Neural cell (in vitro differentiated cells): ENCODE measurements around the gene CYGB. TPM values are rescaled to one million over a fixed set of nuclear protein-coding genes. Genes with fewer than 3 reads are reported as not detected.

ENCODE experiments used
- H2AFZ ChIP-seq: fragments of 200-600, 300-800 bp; sonication (generic), shearing (Covaris generic); 2 replicates; pipeline ENCODE4 v1.6.0; 2014; ENCODE audit warnings: low read depth, mild to moderate bottlenecking, antibody characterized with exemption, low read length, moderate library complexity
- H3F3A ChIP-seq: fragments of 200-600 bp; shearing (Covaris generic); 2 replicates; pipeline ENCODE4 v1.6.1; 2016; ENCODE audit warnings: mild to moderate bottlenecking, moderate library complexity, mixed read lengths, antibody characterized with exemption, low read length; ENCODE audit not compliant: insufficient read depth, poor library complexity, severe bottlenecking
- H3K27ac ChIP-seq: fragments of 200-600, 300-800 bp; sonication (generic), shearing (Covaris generic); 2 replicates; pipeline ENCODE4 v1.5.1; 2014; ENCODE audit warnings: mild to moderate bottlenecking, low read length, moderate library complexity
- H3K27me3 ChIP-seq: fragments of 300-800, 200-600 bp; sonication (generic), shearing (Covaris generic); 2 replicates; pipeline ENCODE4 v1.6.0; 2014; ENCODE audit warnings: mild to moderate bottlenecking, low read depth, low read length, moderate library complexity; ENCODE audit not compliant: insufficient read depth
- H3K36me3 ChIP-seq: fragments of 300-800, 200-600 bp; sonication (generic), shearing (Covaris generic); 2 replicates; pipeline ENCODE4 v1.5.1; 2014; ENCODE audit warnings: mild to moderate bottlenecking, antibody characterized with exemption, low read length, moderate library complexity; ENCODE audit not compliant: insufficient read depth
- H3K4me2 ChIP-seq: fragments of 300-800, 200-600 bp; sonication (generic), shearing (Covaris generic); 2 replicates; pipeline ENCODE4 v1.6.0; 2014; ENCODE audit warnings: mild to moderate bottlenecking, low read length
- H3K4me3 ChIP-seq: fragments of 300-800, 200-600 bp; sonication (generic), shearing (Covaris generic); 2 replicates; pipeline ENCODE4 v1.5.1; 2014; ENCODE audit warnings: mild to moderate bottlenecking, low read length, moderate library complexity
- H3K79me2 ChIP-seq: fragments of 200-600 bp; shearing (Covaris generic); replicated peaks from 2 replicates; pipeline ENCODE4 v1.6.0; 2014; ENCODE audit warnings: mild to moderate bottlenecking, low read length, moderate library complexity; ENCODE audit not compliant: insufficient read depth
- H3K9ac ChIP-seq: fragments of 300-800, 200-600 bp; sonication (generic), shearing (Covaris generic); 2 replicates; pipeline ENCODE4 v1.6.1; 2016; ENCODE audit warnings: mild to moderate bottlenecking, low read length, mixed read lengths
- H3K9me2 ChIP-seq: fragments of 200-600 bp; shearing (Covaris generic); 2 replicates; pipeline ENCODE4 v1.6.1; 2016; ENCODE audit warnings: mild to moderate bottlenecking, low read length, mixed read lengths; ENCODE audit not compliant: insufficient read depth
- H3K9me3 ChIP-seq: fragments of 200-600, 300-800 bp; sonication (generic), shearing (Covaris generic); 2 replicates; pipeline ENCODE4 v1.6.1; 2016; ENCODE audit warnings: mild to moderate bottlenecking, mixed run types, low read length, moderate library complexity, mixed read lengths
- H4K20me1 ChIP-seq: fragments of 200-600 bp; shearing (Covaris generic); 2 replicates; pipeline ENCODE4 v1.6.1; 2016; ENCODE audit warnings: mild to moderate bottlenecking, mixed run types; ENCODE audit not compliant: insufficient read depth
- EP300 ChIP-seq: fragments of 450-650 bp; conservative IDR thresholded peaks from 2 replicates; pipeline ENCODE4 v1.6.1; 2014; ENCODE audit warnings: antibody characterized with exemption, mild to moderate bottlenecking, moderate library complexity; ENCODE audit not compliant: poor library complexity, severe bottlenecking
- EZH2 ChIP-seq: fragments of 200-600, 300-800 bp; shearing (Covaris generic), sonication (generic); IDR thresholded peaks from 2 replicates; pipeline ENCODE4 v1.6.1; 2014; ENCODE audit warnings: antibody characterized with exemption, low read length, borderline replicate concordance, mild to moderate bottlenecking; ENCODE audit not compliant: insufficient read depth, poor library complexity, severe bottlenecking
- MXI1 ChIP-seq: fragments of 450-650 bp; conservative IDR thresholded peaks from 2 replicates; pipeline ENCODE4 v1.6.1; 2014; ENCODE audit warnings: antibody characterized with exemption, mild to moderate bottlenecking; ENCODE audit not compliant: poor library complexity, severe bottlenecking
- POLR2AphosphoS5 ChIP-seq: IDR thresholded peaks from 2 replicates; pipeline ENCODE4 v1.6.1; 2012
- RAD21 ChIP-seq: fragments of 450-650 bp; conservative IDR thresholded peaks from 2 replicates; pipeline ENCODE4 v1.6.1; 2014; ENCODE audit warnings: antibody characterized with exemption, mild to moderate bottlenecking, moderate library complexity
- SMC3 ChIP-seq: fragments of 450-650 bp; conservative IDR thresholded peaks from 2 replicates; pipeline ENCODE4 v1.6.1; 2014; ENCODE audit warnings: antibody characterized with exemption, mild to moderate bottlenecking, moderate library complexity; ENCODE audit not compliant: poor library complexity
- TAF1 ChIP-seq: IDR thresholded peaks from 2 replicates; pipeline ENCODE4 v1.6.1; 2012; ENCODE audit warnings: low read depth
- polyA plus RNA-seq: library from polyadenylated mRNA; depleted of rRNA; stranded (reverse); fragments of >200 nt; gene quantifications from 2 replicates; pipeline ENCODE4 v1.2.3, GENCODE V29; 2014
- TF ChIP-seq, protein P1 (sequence below): IDR thresholded peaks from 2 replicates; pipeline ENCODE4 v1.6.1; 2012; ENCODE audit warnings: borderline replicate concordance
- TF ChIP-seq, protein P2 (sequence below): fragments of 450-650 bp; IDR thresholded peaks from 2 replicates; pipeline ENCODE4 v1.5.1; 2014; ENCODE audit warnings: antibody characterized with exemption, mild to moderate bottlenecking, moderate library complexity; ENCODE audit not compliant: poor library complexity, severe bottlenecking

CYGB gene
- polyA plus RNA-seq, 1 donor from 2014 or later, result 12.9 TPM

GRCh38 chr17:76532072-76532651 is 5.3 kb downstream of the CYGB start:
- Histone ChIP-seq H3K9me2 (no peaks in the 10 kb centered on the region), H3K36me3 (no peaks in the 10 kb centered on the region), H3K9me3 (no peaks in the 10 kb centered on the region), H3K79me2 (no peaks in the 10 kb centered on the region), H3K27me3 (peaks cover 16% of the 10 kb centered on the region), H2AFZ (no peak overlapping the region), H3K4me3 (no peak overlapping the region), H3K27ac (no peak overlapping the region), H3F3A (no peaks in the 10 kb centered on the region), H3K4me2 (no peak overlapping the region), H4K20me1 (no peaks in the 10 kb centered on the region), H3K9ac (no peak overlapping the region)
- TF ChIP-seq, protein P1, sequence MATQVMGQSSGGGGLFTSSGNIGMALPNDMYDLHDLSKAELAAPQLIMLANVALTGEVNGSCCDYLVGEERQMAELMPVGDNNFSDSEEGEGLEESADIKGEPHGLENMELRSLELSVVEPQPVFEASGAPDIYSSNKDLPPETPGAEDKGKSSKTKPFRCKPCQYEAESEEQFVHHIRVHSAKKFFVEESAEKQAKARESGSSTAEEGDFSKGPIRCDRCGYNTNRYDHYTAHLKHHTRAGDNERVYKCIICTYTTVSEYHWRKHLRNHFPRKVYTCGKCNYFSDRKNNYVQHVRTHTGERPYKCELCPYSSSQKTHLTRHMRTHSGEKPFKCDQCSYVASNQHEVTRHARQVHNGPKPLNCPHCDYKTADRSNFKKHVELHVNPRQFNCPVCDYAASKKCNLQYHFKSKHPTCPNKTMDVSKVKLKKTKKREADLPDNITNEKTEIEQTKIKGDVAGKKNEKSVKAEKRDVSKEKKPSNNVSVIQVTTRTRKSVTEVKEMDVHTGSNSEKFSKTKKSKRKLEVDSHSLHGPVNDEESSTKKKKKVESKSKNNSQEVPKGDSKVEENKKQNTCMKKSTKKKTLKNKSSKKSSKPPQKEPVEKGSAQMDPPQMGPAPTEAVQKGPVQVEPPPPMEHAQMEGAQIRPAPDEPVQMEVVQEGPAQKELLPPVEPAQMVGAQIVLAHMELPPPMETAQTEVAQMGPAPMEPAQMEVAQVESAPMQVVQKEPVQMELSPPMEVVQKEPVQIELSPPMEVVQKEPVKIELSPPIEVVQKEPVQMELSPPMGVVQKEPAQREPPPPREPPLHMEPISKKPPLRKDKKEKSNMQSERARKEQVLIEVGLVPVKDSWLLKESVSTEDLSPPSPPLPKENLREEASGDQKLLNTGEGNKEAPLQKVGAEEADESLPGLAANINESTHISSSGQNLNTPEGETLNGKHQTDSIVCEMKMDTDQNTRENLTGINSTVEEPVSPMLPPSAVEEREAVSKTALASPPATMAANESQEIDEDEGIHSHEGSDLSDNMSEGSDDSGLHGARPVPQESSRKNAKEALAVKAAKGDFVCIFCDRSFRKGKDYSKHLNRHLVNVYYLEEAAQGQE, result no peak
- no peak for TF ChIP-seq EP300
- no peak for TF ChIP-seq MXI1
- no peak for TF ChIP-seq POLR2AphosphoS5
- no peak for TF ChIP-seq EZH2

DNA sequence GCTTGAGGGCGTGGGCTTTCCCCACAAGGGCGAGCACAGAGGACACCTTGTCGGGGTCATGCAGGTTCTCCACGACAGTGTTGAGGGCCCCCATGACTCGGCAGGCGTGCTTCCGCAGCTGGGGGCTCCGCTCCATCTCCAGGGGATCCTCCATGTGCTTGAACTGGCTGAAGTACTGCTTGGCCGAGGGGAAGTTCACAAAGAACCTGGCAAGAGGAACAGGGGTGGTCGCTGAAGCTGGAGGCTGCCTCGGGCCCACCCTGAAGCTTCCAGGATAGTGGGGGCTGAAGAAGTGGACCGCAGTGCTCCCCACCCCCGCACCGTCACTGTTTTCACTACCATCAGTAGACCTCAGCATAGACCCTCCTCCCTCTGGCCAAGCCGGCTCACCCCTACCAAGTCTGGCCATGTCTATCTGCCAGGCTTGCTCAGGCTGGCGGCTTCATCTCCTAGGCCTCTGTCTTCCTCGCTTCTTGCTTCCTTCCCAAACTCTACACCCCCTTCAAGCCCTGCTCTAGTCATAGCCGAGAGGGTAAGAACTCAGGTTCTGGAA is 5.9 kb downstream of the CYGB start:
- Histone ChIP-seq H3K9me3 (no peaks in the 10 kb centered on the region), H3K4me2 (no peak overlapping the region), H3K9ac (no peak overlapping the region), H3K27ac (no peak overlapping the region), H4K20me1 (no peaks in the 10 kb centered on the region), H3K4me3 (no peak overlapping the region), H3K27me3 (peaks cover 10% of the 10 kb centered on the region), H3K36me3 (no peaks in the 10 kb centered on the region), H2AFZ (no peak overlapping the region), H3K79me2 (no peaks in the 10 kb centered on the region), H3K9me2 (no peaks in the 10 kb centered on the region), H3F3A (no peaks in the 10 kb centered on the region)
- no peak for TF ChIP-seq TAF1
- TF ChIP-seq POLR2AphosphoS5, result no peak

- no peak overlapping the region for H3K4me2 ChIP-seq
- H2AFZ ChIP-seq, result no peak overlapping the region
- no peak overlapping the region for H3K9ac ChIP-seq
- TF ChIP-seq RAD21 (no peak), TAF1 (no peak), EZH2 (no peak), MXI1 (no peak), SMC3 (no peak), POLR2AphosphoS5 (no peak), EP300 (no peak)
- TF ChIP-seq, protein P2, sequence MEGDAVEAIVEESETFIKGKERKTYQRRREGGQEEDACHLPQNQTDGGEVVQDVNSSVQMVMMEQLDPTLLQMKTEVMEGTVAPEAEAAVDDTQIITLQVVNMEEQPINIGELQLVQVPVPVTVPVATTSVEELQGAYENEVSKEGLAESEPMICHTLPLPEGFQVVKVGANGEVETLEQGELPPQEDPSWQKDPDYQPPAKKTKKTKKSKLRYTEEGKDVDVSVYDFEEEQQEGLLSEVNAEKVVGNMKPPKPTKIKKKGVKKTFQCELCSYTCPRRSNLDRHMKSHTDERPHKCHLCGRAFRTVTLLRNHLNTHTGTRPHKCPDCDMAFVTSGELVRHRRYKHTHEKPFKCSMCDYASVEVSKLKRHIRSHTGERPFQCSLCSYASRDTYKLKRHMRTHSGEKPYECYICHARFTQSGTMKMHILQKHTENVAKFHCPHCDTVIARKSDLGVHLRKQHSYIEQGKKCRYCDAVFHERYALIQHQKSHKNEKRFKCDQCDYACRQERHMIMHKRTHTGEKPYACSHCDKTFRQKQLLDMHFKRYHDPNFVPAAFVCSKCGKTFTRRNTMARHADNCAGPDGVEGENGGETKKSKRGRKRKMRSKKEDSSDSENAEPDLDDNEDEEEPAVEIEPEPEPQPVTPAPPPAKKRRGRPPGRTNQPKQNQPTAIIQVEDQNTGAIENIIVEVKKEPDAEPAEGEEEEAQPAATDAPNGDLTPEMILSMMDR, result no peak
- TF ChIP-seq, protein P1, result no peak
- H3K9me2 ChIP-seq, result no peaks in the 10 kb centered on the region
- no peaks in the 10 kb centered on the region for H3K79me2 ChIP-seq
- H3F3A ChIP-seq, result no peaks in the 10 kb centered on the region
- H3K27me3 ChIP-seq, result peaks cover 4% of the 10 kb centered on the region
- H4K20me1 ChIP-seq, result no peaks in the 10 kb centered on the region
- no peak overlapping the region for H3K4me3 ChIP-seq
- H3K27ac ChIP-seq, result no peak overlapping the region
- no peaks in the 10 kb centered on the region for H3K9me3 ChIP-seq
- H3K36me3 ChIP-seq, result no peaks in the 10 kb centered on the region
These were observed 6.6 kb downstream of the CYGB start for GRCh38 chr17:76530811-76531485.
